PC-9 (cell line): ENCODE data around the gene CTNNA1. TPM values are rescaled to one million over a fixed set of nuclear protein-coding genes. Genes with fewer than 3 reads are reported as not detected.

Experiments used
- BruUV-seq: library from RNA; stranded (reverse); fragments of 400-500 nt; replicated peaks from 2 replicates; lab custom pipeline; 2021; lab: Mats Ljungman, UMichigan
- CTCF ChIA-PET: fragments of 300-600 bp; sonication (Branson Sonifier 250); formaldehyde crosslinking; loops from one replicate; lab custom pipeline; 2022; ENCODE audit warnings: antibody characterized with exemption; lab: Charles Lee
- POLR2A ChIA-PET: fragments of 300-600 bp; sonication (Branson Sonifier 250); formaldehyde crosslinking; loops from one replicate; lab custom pipeline; 2022; ENCODE audit warnings: antibody characterized with exemption; ENCODE audit not compliant: unreplicated experiment; lab: Charles Lee
- DNase-seq, 2 experiments: peaks; one replicate each; pipeline versions ENCODE4 v3.0.0 to v3.0.0-alpha.2; 2015 to 2022; ENCODE audit warnings: mixed read lengths in 1 of 2
- H2AFZ ChIP-seq: fragments of 200-600 bp; sonication (generic); 2 replicates; pipeline ENCODE4 v1.8.1; 2017; ENCODE audit warnings: antibody characterized with exemption
- H3F3A ChIP-seq: fragments of 200-600 bp; sonication (generic); 2 replicates; pipeline ENCODE4 v1.8.1; 2017; ENCODE audit warnings: antibody characterized with exemption, mild to moderate bottlenecking, low read depth; ENCODE audit not compliant: insufficient read depth
- H3K27ac ChIP-seq: fragments of 200-600 bp; sonication (generic); 2 replicates; pipeline ENCODE4 v1.6.1; 2016; ENCODE audit warnings: mixed run types
- H3K27me3 ChIP-seq: fragments of 200-600 bp; sonication (generic); 2 replicates; pipeline ENCODE4 v1.6.1; 2016; ENCODE audit warnings: low read depth, mixed run types; ENCODE audit not compliant: insufficient read depth
- H3K36me3 ChIP-seq: fragments of 200-600 bp; sonication (generic); 2 replicates; pipeline ENCODE4 v1.6.1; 2016; ENCODE audit warnings: low read depth, mixed run types
- H3K4me1 ChIP-seq: fragments of 200-600 bp; sonication (generic); replicated peaks from 2 replicates; pipeline ENCODE4 v1.6.1; 2016; ENCODE audit warnings: mixed run types; ENCODE audit not compliant: insufficient read depth
- H3K4me2 ChIP-seq: fragments of 200-600 bp; sonication (generic); 2 replicates; pipeline ENCODE4 v1.6.1; 2017; ENCODE audit warnings: mixed run types
- H3K4me3 ChIP-seq: fragments of 200-600 bp; sonication (generic); 2 replicates; pipeline ENCODE4 v1.6.1; 2016; ENCODE audit warnings: mixed run types
- H3K79me2 ChIP-seq: fragments of 200-600 bp; sonication (generic); 2 replicates; pipeline ENCODE4 v1.6.1; 2017; ENCODE audit warnings: low read depth, mixed run types
- H3K9me2 ChIP-seq: fragments of 200-600 bp; sonication (generic); 2 replicates; pipeline ENCODE4 v1.8.1; 2017; ENCODE audit warnings: mild to moderate bottlenecking; ENCODE audit not compliant: insufficient read depth
- H3K9me3 ChIP-seq: fragments of 200-600 bp; sonication (generic); 2 replicates; pipeline ENCODE4 v1.8.1; 2016; ENCODE audit warnings: low read depth; ENCODE audit not compliant: insufficient read depth
- H4K20me1 ChIP-seq: fragments of 200-600 bp; sonication (generic); 2 replicates; pipeline ENCODE4 v1.8.1; 2017; ENCODE audit not compliant: insufficient read depth
- EZH2 ChIP-seq: fragments of 200-600 bp; sonication (generic); IDR thresholded peaks from 2 replicates; pipeline ENCODE4 v1.8.0; 2017; ENCODE audit warnings: antibody characterized with exemption, low read depth
- intact Hi-C: fragments of 100-400 bp; cut with micrococcal nuclease; formaldehyde crosslinking; loops from one replicate; pipeline ENCODE4 v1.10.0; 2022; ENCODE audit not compliant: unreplicated experiment
- total RNA-seq: library from RNA; stranded (reverse); gene quantifications from 2 replicates; pipeline ENCODE4 v1.2.3, GENCODE V29; 2021
- TF ChIP-seq, protein P1 (sequence below): fragments of 200-600 bp; sonication (generic); conservative IDR thresholded peaks from 2 replicates; pipeline ENCODE4 v1.6.1; 2017; ENCODE audit warnings: mixed run types, antibody characterized with exemption, mild to moderate bottlenecking, moderate library complexity

CTNNA1 gene
- total RNA-seq, 1 experiment from 2014 or later, result 91.7 TPM

DNA sequence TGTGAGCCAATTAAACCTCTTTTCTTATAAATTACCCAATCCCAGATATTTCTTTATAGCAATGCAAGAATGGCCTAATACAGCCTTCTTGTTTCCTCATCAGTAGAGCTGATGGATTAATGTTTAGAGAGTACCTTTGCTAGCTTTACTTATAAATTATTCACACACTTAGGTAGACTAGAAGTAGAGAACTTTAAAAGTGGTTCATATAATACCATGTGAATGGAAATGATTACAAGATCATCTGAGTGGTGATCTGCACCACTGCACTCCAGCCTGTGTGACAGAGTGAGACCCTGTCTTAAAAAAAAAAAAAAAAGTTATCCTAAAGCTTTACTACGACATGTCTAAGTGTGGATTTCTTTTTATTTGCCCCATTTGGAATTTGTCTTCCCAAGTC lies 145.1 kb downstream of the CTNNA1 start:
- Histone ChIP-seq H3K9me3 (no peaks in the 10 kb centered on the region; the same call in 1 of the 2 replicates), H3K79me2 (peaks cover 7% of the 10 kb centered on the region; the same call in 1 of the 2 replicates), H3K4me1 (peaks cover 19% of the 10 kb centered on the region), H4K20me1 (peaks cover 22% of the 10 kb centered on the region), H3K9me2 (no peaks in the 10 kb centered on the region), H3K27ac (no peak overlapping the region), H3K36me3 (peaks cover 20% of the 10 kb centered on the region), H3K4me2 (no peak overlapping the region), H3F3A (peaks cover 29% of the 10 kb centered on the region), H3K4me3 (no peak overlapping the region), H3K27me3 (no peaks in the 10 kb centered on the region), H2AFZ (no peak overlapping the region)
- TF ChIP-seq, protein P1, sequence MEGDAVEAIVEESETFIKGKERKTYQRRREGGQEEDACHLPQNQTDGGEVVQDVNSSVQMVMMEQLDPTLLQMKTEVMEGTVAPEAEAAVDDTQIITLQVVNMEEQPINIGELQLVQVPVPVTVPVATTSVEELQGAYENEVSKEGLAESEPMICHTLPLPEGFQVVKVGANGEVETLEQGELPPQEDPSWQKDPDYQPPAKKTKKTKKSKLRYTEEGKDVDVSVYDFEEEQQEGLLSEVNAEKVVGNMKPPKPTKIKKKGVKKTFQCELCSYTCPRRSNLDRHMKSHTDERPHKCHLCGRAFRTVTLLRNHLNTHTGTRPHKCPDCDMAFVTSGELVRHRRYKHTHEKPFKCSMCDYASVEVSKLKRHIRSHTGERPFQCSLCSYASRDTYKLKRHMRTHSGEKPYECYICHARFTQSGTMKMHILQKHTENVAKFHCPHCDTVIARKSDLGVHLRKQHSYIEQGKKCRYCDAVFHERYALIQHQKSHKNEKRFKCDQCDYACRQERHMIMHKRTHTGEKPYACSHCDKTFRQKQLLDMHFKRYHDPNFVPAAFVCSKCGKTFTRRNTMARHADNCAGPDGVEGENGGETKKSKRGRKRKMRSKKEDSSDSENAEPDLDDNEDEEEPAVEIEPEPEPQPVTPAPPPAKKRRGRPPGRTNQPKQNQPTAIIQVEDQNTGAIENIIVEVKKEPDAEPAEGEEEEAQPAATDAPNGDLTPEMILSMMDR, result no peak
- TF ChIP-seq EZH2, result no peak
- POLR2A ChIA-PET, result no interaction called here
- no TSS peak for BruUV-seq
- intact Hi-C loops, result no loop called here
- CTCF ChIA-PET, result interaction anchor here (0.6 kb wide), 1 partner anchor 13 kb away, joined by 3 read pairs; no protein-coding TSS in a partner anchor
- no peak for DNase-seq

DNA sequence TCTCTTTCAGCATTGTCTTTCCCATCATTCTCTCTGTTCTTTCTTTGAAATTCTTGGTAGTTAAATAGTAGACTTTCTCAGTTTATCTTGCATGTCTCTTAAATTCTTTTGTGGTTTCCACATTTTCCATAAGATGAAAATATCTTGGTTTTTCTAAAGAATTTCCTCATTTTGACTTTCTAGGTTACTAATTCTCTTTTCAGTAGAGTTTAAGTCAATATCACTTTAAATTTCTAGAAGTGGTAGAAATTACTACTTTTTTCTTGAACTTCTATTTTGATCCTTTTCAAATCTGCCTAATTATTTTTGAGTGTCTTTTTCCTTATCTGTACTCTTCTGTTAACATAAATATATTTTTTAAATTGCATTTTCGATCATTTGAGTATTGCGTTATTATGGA lies 145.5 kb downstream of the CTNNA1 start:
- peaks cover 22% of the 10 kb centered on the region for H3K36me3 ChIP-seq
- H3K9me3 ChIP-seq, result no peaks in the 10 kb centered on the region; the same call in 1 of the 2 replicates
- no TSS peak for BruUV-seq
- intact Hi-C loops, result no loop called here
- no peak overlapping the region for H3K27ac ChIP-seq
- CTCF ChIA-PET, result interaction anchor here (0.6 to 0.7 kb wide), 2 partner anchors 13 to 119 kb away, joined by 3 to 4 read pairs; no protein-coding TSS in a partner anchor
- DNase-seq, result no peak
- H3F3A ChIP-seq, result peaks cover 29% of the 10 kb centered on the region
- peaks cover 7% of the 10 kb centered on the region; the same call in 1 of the 2 replicates for H3K79me2 ChIP-seq
- no peak overlapping the region for H3K4me3 ChIP-seq
- peaks cover 19% of the 10 kb centered on the region for H3K4me1 ChIP-seq
- no peak overlapping the region for H2AFZ ChIP-seq
- no peaks in the 10 kb centered on the region for H3K27me3 ChIP-seq
- no peak overlapping the region for H3K4me2 ChIP-seq
- peaks cover 23% of the 10 kb centered on the region for H4K20me1 ChIP-seq
- H3K9me2 ChIP-seq, result no peaks in the 10 kb centered on the region
- TF ChIP-seq, protein P1, result no peak
- TF ChIP-seq EZH2, result no peak
- POLR2A ChIA-PET, result no interaction called here

DNA sequence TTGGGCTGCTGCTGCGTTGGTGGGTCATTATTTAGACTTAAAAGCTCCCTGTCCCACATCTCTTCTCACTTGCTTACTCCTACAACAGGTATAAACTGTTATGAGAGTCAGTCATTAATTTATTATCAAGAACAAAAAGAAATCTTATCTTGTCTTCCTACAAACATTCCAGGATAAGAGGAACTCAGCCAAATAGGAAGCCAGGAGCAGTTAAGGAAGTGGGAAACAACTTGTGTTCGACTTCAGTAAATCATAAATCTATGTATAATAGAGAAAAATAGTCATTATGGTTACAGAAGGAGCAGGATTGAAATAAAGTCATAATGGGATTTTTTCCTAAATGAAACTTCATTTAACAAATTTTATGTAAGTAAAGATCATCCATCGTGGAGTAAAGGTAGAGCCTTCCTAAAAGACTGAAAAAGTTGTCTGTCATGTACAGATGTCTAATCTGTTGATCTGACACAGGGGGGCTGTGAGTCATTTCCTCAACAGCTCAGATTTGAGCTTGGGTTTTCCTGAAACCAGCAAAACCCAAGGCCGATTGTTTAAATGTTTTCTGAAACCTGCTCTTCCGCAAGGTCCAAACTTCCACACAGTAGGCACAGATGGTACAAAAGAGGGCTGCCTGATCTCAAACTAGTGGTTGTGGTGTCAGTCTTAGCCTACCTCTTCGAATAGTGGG lies 147.2 kb downstream of the CTNNA1 start:
- intact Hi-C loops, result loop anchor here (10.0 kb wide), 1 partner anchor 256 kb away; no protein-coding TSS in a partner anchor
- Histone ChIP-seq H3K27ac (peak overlapping the region; percentile 46), H3K4me3 (no peak overlapping the region), H3K4me1 (peaks cover 19% of the 10 kb centered on the region), H3K9me2 (no peaks in the 10 kb centered on the region), H3K9me3 (no peaks in the 10 kb centered on the region; the same call in 1 of the 2 replicates), H3K36me3 (peaks cover 25% of the 10 kb centered on the region), H3F3A (peaks cover 21% of the 10 kb centered on the region), H3K27me3 (no peaks in the 10 kb centered on the region), H3K4me2 (no peak overlapping the region), H3K79me2 (no peaks in the 10 kb centered on the region; the same call in 1 of the 2 replicates), H4K20me1 (peaks cover 23% of the 10 kb centered on the region), H2AFZ (no peak overlapping the region)
- peak in 1 of 2 experiments; percentile 6 for DNase-seq
- ChIA-PET CTCF (no interaction called here), POLR2A (no interaction called here)
- BruUV-seq, result no TSS peak
- TF ChIP-seq, protein P1, result no peak
- TF ChIP-seq EZH2, result no peak
